Measurements from ENCODE around the gene ABTB2.

DNA sequence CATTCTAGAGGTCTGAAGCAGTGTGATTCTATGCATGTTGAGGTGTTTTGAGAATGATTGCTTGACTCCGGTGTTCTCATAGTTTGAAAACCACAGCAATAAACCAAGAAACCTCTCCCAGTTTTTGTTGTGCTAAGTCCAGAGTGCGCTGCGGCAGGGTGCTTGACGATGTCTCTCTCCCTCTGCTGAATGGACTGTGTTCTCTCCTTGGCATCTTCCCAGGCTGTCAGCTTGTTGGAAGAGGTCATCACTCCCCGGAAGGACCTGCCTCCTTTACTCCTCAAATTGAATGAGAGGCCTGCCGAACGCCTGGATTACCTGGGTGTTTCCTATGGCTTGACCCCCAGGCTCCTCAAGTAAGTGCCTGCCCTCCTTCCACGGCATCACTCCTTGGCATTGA, 221.4 kb downstream of the ABTB2 start:
- TF ChIP-seq, protein P1, sequence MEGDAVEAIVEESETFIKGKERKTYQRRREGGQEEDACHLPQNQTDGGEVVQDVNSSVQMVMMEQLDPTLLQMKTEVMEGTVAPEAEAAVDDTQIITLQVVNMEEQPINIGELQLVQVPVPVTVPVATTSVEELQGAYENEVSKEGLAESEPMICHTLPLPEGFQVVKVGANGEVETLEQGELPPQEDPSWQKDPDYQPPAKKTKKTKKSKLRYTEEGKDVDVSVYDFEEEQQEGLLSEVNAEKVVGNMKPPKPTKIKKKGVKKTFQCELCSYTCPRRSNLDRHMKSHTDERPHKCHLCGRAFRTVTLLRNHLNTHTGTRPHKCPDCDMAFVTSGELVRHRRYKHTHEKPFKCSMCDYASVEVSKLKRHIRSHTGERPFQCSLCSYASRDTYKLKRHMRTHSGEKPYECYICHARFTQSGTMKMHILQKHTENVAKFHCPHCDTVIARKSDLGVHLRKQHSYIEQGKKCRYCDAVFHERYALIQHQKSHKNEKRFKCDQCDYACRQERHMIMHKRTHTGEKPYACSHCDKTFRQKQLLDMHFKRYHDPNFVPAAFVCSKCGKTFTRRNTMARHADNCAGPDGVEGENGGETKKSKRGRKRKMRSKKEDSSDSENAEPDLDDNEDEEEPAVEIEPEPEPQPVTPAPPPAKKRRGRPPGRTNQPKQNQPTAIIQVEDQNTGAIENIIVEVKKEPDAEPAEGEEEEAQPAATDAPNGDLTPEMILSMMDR (conservative IDR thresholded peaks at IDR 0.05) = no peak
- no peak for TF ChIP-seq ZFX (IDR thresholded peaks at IDR 0.05)
